Activated T-helper 1 cell treated with Interleukin-2 at 50 U/mL for 16 hours (primary cell): ENCODE data around the gene KCNT1.

Experiments
- DNase-seq: peaks from one replicate; pipeline ENCODE4 v3.0.0-alpha.2; 2020; ENCODE audit warnings: low read depth

KCNT1 gene

GRCh38 chr9:135798263-135798585 lies 96.2 kb downstream of the KCNT1 start:
- DNase-seq: no peak

GRCh38 chr9:135799261-135799660 lies 97.3 kb downstream of the KCNT1 start:
- no peak for DNase-seq

- DNase-seq: no peak
These were observed 99.1 kb downstream of the KCNT1 start for GRCh38 chr9:135801070-135801469.

- no peak for DNase-seq
These were observed 101.0 kb downstream of the KCNT1 start for GRCh38 chr9:135802876-135803419.

GRCh38 chr9:135803441-135803840 lies 101.5 kb downstream of the KCNT1 start:
- DNase-seq: no peak

GRCh38 chr9:135804581-135805421 lies 102.8 kb downstream of the KCNT1 start:
- no peak for DNase-seq

GRCh38 chr9:135805422-135806022 lies 103.5 kb downstream of the KCNT1 start:
- no peak for DNase-seq

GRCh38 chr9:135809166-135809565 lies 107.2 kb downstream of the KCNT1 start:
- DNase-seq: no peak

GRCh38 chr9:135810806-135811575 lies 109.0 kb downstream of the KCNT1 start:
- DNase-seq: no peak

GRCh38 chr9:135811801-135812200 lies 109.8 kb downstream of the KCNT1 start:
- no peak for DNase-seq

- DNase-seq: no peak
These were observed 111.0 kb downstream of the KCNT1 start for GRCh38 chr9:135812961-135813360.

- no peak for DNase-seq
These were observed 111.8 kb downstream of the KCNT1 start for GRCh38 chr9:135813671-135814290.

- no peak for DNase-seq
These were observed 112.6 kb downstream of the KCNT1 start for GRCh38 chr9:135814421-135815095.

GRCh38 chr9:135815413-135815812 lies 113.4 kb downstream of the KCNT1 start:
- no peak for DNase-seq

- no peak for DNase-seq
These were observed 114.1 kb downstream of the KCNT1 start for GRCh38 chr9:135815830-135816650.

GRCh38 chr9:135816651-135816970 lies 114.6 kb downstream of the KCNT1 start:
- DNase-seq: no peak

GRCh38 chr9:135817951-135818717 lies 116.1 kb downstream of the KCNT1 start:
- no peak for DNase-seq

- DNase-seq: no peak
These were observed 116.9 kb downstream of the KCNT1 start for GRCh38 chr9:135818718-135819475.

- DNase-seq: no peak
These were observed 117.9 kb downstream of the KCNT1 start for GRCh38 chr9:135819905-135820304.
